ENCODE data around the gene TCP11L2. TPM values are rescaled to one million over a fixed set of nuclear protein-coding genes. Genes with fewer than 3 reads are reported as not detected.

Gene TCP11L2
- total and polyA plus RNA-seq, 2 of the 13 experiments (the other 11 are each of a cell fraction or from before 2014, with no cell fraction given): 4.6 to 24.1 TPM

DNA sequence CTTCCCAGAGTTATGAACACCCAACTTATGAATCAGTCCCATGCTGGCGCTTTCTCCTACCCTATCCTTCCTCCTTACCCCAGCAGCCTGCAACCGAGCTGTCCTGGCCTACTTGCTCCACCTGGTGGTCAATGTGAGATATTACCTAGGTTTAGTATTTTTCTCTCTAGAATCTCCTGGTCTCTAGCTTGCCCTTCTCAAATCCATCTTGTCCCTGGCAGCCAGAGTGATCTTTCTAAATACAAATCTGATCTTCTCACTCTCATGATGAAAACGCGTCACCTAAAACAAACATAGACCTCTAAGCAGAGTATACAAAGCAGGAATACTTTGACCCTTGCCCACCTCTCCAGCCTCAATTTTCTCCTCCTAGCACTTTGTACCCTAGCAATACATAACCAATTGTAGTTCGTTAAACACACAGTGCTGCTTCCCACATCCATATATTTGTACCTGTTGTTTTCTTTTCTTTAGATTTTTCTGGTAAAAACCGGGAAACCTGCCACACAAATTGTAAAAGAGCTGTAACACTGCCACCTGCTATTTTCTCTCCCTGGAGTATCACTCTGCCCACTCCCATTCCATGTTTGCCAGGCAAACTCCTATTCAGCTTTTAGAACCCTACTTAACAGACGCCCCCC lies 20.0 kb upstream of the TCP11L2 start (continued):
- TF ChIP-seq, protein P1, sequence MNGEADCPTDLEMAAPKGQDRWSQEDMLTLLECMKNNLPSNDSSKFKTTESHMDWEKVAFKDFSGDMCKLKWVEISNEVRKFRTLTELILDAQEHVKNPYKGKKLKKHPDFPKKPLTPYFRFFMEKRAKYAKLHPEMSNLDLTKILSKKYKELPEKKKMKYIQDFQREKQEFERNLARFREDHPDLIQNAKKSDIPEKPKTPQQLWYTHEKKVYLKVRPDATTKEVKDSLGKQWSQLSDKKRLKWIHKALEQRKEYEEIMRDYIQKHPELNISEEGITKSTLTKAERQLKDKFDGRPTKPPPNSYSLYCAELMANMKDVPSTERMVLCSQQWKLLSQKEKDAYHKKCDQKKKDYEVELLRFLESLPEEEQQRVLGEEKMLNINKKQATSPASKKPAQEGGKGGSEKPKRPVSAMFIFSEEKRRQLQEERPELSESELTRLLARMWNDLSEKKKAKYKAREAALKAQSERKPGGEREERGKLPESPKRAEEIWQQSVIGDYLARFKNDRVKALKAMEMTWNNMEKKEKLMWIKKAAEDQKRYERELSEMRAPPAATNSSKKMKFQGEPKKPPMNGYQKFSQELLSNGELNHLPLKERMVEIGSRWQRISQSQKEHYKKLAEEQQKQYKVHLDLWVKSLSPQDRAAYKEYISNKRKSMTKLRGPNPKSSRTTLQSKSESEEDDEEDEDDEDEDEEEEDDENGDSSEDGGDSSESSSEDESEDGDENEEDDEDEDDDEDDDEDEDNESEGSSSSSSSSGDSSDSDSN (CRISPR knock-in tag; IDR thresholded peaks at IDR 0.05): 0 out of 2 replicates have a peak, but pooled peaks have one; percentile 22
- TF ChIP-seq ARNT2 (CRISPR knock-in tag; IDR thresholded peaks at IDR 0.05; ENCODE audit: low read depth): no peak
- 0 out of 2 replicates have a peak, but pooled peaks have one; percentile 16 for TF ChIP-seq ZFP37 (CRISPR knock-in tag; IDR thresholded peaks at IDR 0.05; ENCODE audit: borderline replicate concordance)
- no peak for TF ChIP-seq CBX1 (IDR thresholded peaks at IDR 0.05; ENCODE audit: low read depth)
- TF ChIP-seq MXD4 (CRISPR knock-in tag; IDR thresholded peaks at IDR 0.05): peak; percentile 78; the same call in 1 of the 2 replicates
- TF ChIP-seq, protein P2, sequence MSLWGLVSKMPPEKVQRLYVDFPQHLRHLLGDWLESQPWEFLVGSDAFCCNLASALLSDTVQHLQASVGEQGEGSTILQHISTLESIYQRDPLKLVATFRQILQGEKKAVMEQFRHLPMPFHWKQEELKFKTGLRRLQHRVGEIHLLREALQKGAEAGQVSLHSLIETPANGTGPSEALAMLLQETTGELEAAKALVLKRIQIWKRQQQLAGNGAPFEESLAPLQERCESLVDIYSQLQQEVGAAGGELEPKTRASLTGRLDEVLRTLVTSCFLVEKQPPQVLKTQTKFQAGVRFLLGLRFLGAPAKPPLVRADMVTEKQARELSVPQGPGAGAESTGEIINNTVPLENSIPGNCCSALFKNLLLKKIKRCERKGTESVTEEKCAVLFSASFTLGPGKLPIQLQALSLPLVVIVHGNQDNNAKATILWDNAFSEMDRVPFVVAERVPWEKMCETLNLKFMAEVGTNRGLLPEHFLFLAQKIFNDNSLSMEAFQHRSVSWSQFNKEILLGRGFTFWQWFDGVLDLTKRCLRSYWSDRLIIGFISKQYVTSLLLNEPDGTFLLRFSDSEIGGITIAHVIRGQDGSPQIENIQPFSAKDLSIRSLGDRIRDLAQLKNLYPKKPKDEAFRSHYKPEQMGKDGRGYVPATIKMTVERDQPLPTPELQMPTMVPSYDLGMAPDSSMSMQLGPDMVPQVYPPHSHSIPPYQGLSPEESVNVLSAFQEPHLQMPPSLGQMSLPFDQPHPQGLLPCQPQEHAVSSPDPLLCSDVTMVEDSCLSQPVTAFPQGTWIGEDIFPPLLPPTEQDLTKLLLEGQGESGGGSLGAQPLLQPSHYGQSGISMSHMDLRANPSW (CRISPR knock-in tag; IDR thresholded peaks at IDR 0.05; ENCODE audit: borderline replicate concordance): no peak
- TF ChIP-seq, protein P3, sequence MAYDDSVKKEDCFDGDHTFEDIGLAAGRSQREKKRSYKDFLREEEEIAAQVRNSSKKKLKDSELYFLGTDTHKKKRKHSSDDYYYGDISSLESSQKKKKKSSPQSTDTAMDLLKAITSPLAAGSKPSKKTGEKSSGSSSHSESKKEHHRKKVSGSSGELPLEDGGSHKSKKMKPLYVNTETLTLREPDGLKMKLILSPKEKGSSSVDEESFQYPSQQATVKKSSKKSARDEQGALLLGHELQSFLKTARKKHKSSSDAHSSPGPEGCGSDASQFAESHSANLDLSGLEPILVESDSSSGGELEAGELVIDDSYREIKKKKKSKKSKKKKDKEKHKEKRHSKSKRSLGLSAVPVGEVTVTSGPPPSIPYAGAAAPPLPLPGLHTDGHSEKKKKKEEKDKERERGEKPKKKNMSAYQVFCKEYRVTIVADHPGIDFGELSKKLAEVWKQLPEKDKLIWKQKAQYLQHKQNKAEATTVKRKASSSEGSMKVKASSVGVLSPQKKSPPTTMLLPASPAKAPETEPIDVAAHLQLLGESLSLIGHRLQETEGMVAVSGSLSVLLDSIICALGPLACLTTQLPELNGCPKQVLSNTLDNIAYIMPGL (CRISPR knock-in tag; IDR thresholded peaks at IDR 0.05; ENCODE audit: borderline replicate concordance in 1 of 2, low read depth in 1 of 2): no peak; a peak in 2 of 4 replicates
- peak; percentile 91 for TF ChIP-seq CREM (IDR thresholded peaks at IDR 0.05)
- no peak for TF ChIP-seq CREM (CRISPR knock-in tag; IDR thresholded peaks at IDR 0.05)
- TF ChIP-seq RORA (CRISPR knock-in tag; IDR thresholded peaks at IDR 0.05): no peak
- TF ChIP-seq ZNF280B (CRISPR knock-in tag; IDR thresholded peaks at IDR 0.05; ENCODE audit: borderline replicate concordance): no peak
- TF ChIP-seq TFAP4 (IDR thresholded peaks at IDR 0.05; ENCODE audit: borderline replicate concordance, low read depth): 0 out of 2 replicates have a peak, but pooled peaks have one; percentile 47
- TF ChIP-seq CBX2 (IDR thresholded peaks at IDR 0.05; ENCODE audit: low read depth, low read length): no peak
- no peak for TF ChIP-seq CBX2 (CRISPR knock-in tag; IDR thresholded peaks at IDR 0.05; ENCODE audit: low read depth)
- peak; percentile 82; the same call in 1 of the 2 replicates for TF ChIP-seq MIER3 (CRISPR knock-in tag; IDR thresholded peaks at IDR 0.05; ENCODE audit: borderline replicate concordance)
- no peak for TF ChIP-seq ZNF619 (CRISPR knock-in tag; IDR thresholded peaks at IDR 0.05)
- no peak for TF ChIP-seq ZNF33A (CRISPR knock-in tag; IDR thresholded peaks at IDR 0.05; ENCODE audit: borderline replicate concordance)
- peak; percentile 76 for TF ChIP-seq FOXP1 (IDR thresholded peaks at IDR 0.05)
- peak; percentile 94 for TF ChIP-seq FOXP1 (CRISPR knock-in tag; IDR thresholded peaks at IDR 0.05)
- TF ChIP-seq POGZ (CRISPR knock-in tag; IDR thresholded peaks at IDR 0.05): peak; percentile 51; the same call in 1 of the 2 replicates
